Liver (tissue), 9 donors: Measurements from ENCODE around the gene IRX6. TPM values are rescaled to one million over a fixed set of nuclear protein-coding genes. Genes with fewer than 3 reads are reported as not detected.

Source experiments
- DNase-seq: peaks from one replicate; pipeline ENCODE4 v3.0.0-alpha.2; 2017; ENCODE audit warnings: low spot score
- H3K27ac ChIP-seq, 2 donors: one replicate each; pipeline ENCODE4 v1.7.0; 2013; ENCODE audit warnings: inconsistent platforms in 2 of 2, low read length in 2 of 2, control low read depth in 1 of 2, low read depth in 1 of 2, mild to moderate bottlenecking in 1 of 2
- H3K27me3 ChIP-seq, 4 donors: one replicate each; pipeline versions ENCODE4 v1.6.1 to v1.7.0; 2013; ENCODE audit warnings: low read length in 3 of 4, inconsistent platforms in 1 of 4, mild to moderate bottlenecking in 1 of 4, moderate library complexity in 1 of 4; ENCODE audit not compliant: control insufficient read depth in 4 of 4, insufficient read depth in 4 of 4
- H3K36me3 ChIP-seq, 4 donors: one replicate each; pipeline versions ENCODE4 v1.6.1 to v1.7.0; 2013; ENCODE audit warnings: low read length in 3 of 4, mild to moderate bottlenecking in 3 of 4, low read depth in 1 of 4, moderate library complexity in 1 of 4; ENCODE audit not compliant: control insufficient read depth in 4 of 4, insufficient read depth in 3 of 4
- H3K4me1 ChIP-seq, 4 donors: one replicate each; pipeline versions ENCODE4 v1.6.1 to v1.7.0; 2013; ENCODE audit warnings: low read length in 3 of 4, mild to moderate bottlenecking in 3 of 4, moderate library complexity in 1 of 4; ENCODE audit not compliant: control insufficient read depth in 4 of 4, insufficient read depth in 4 of 4
- H3K4me3 ChIP-seq, 3 donors: one replicate each; pipeline versions ENCODE4 v1.6.1 to v1.7.0; 2013; ENCODE audit warnings: low read length in 3 of 3, control low read depth in 1 of 3, low read depth in 1 of 3, mild to moderate bottlenecking in 1 of 3
- H3K9ac ChIP-seq, 2 donors: one replicate each; pipeline ENCODE4 v1.7.0; 2013; ENCODE audit warnings: low read length in 2 of 2, mild to moderate bottlenecking in 2 of 2, moderate library complexity in 2 of 2, control low read depth in 1 of 2, low read depth in 1 of 2
- H3K9me3 ChIP-seq, 4 donors: one replicate each; pipeline versions ENCODE4 v1.6.1 to v1.7.0; 2013; ENCODE audit warnings: low read length in 3 of 4; ENCODE audit not compliant: control insufficient read depth in 4 of 4
- EGR1 ChIP-seq, 2 donors: IDR thresholded peaks; 2 replicates each; pipeline ENCODE4 v1.6.1; 2016 to 2018; ENCODE audit warnings: antibody characterized with exemption in 2 of 2, low read depth in 2 of 2
- FOXA1 ChIP-seq: IDR thresholded peaks from 2 replicates; pipeline ENCODE4 v1.6.1; 2016; ENCODE audit warnings: antibody characterized with exemption
- FOXA2 ChIP-seq: IDR thresholded peaks from 2 replicates; pipeline ENCODE4 v1.6.1; 2016; ENCODE audit warnings: antibody characterized with exemption
- GABPA ChIP-seq, 2 donors: IDR thresholded peaks in 1 of 2; conservative IDR thresholded peaks in 1 of 2; 2 replicates each; pipeline ENCODE4 v1.6.1; 2016; ENCODE audit warnings: antibody characterized with exemption in 2 of 2, mild to moderate bottlenecking in 1 of 2, moderate library complexity in 1 of 2
- HNF4A ChIP-seq, 2 donors: conservative IDR thresholded peaks; 2 replicates each; pipeline ENCODE4 v1.6.1; 2016; ENCODE audit warnings: antibody characterized with exemption in 2 of 2, mild to moderate bottlenecking in 2 of 2
- HNF4G ChIP-seq: IDR thresholded peaks from 2 replicates; pipeline ENCODE4 v1.6.1; 2016; ENCODE audit warnings: antibody characterized with exemption
- JUND ChIP-seq, 2 donors: IDR thresholded peaks; 2 replicates each; pipeline ENCODE4 v1.6.1; 2016; ENCODE audit warnings: antibody characterized with exemption in 2 of 2
- NR2F2 ChIP-seq: IDR thresholded peaks from 2 replicates; pipeline ENCODE4 v1.6.1; 2016; ENCODE audit warnings: antibody characterized with exemption
- RAD21 ChIP-seq, 2 donors: IDR thresholded peaks; 2 replicates each; pipeline ENCODE4 v1.6.1; 2016; ENCODE audit warnings: antibody characterized with exemption in 2 of 2, mild to moderate bottlenecking in 2 of 2
- REST ChIP-seq: IDR thresholded peaks from 2 replicates; pipeline ENCODE4 v1.6.1; 2016; ENCODE audit warnings: antibody characterized with exemption, mild to moderate bottlenecking
- RXRA ChIP-seq, 2 donors: IDR thresholded peaks; 2 replicates each; pipeline ENCODE4 v1.6.1; 2017 to 2018; ENCODE audit warnings: antibody characterized with exemption in 2 of 2, mild to moderate bottlenecking in 1 of 2
- SP1 ChIP-seq: IDR thresholded peaks from 2 replicates; pipeline ENCODE4 v1.6.1; 2018; ENCODE audit warnings: antibody characterized with exemption, mild to moderate bottlenecking
- TAF1 ChIP-seq: conservative IDR thresholded peaks from 2 replicates; pipeline ENCODE4 v1.6.1; 2016; ENCODE audit warnings: antibody characterized with exemption, mild to moderate bottlenecking
- YY1 ChIP-seq: IDR thresholded peaks from 2 replicates; pipeline ENCODE4 v1.6.1; 2016; ENCODE audit warnings: antibody characterized with exemption, mild to moderate bottlenecking
- WGBS: extraction: QIAGEN DNeasy Blood & Tissue Kit; methylation state at CpG from one replicate; pipeline ENCODE4 v1.1.7; 2013; 5-methylcytosine and 5-hydroxymethylcytosine counted together
- polyA plus RNA-seq, 2 donors: library from polyadenylated mRNA; stranded (reverse) in 1 of 2; unstranded in 1 of 2; fragments of 200-250 nt in 1 of 2; fragments of >200 nt in 1 of 2; fragmentation: Nextera tagmentation in 1 of 2; extraction: Ambion mirVana in 1 of 2; gene quantifications; one replicate each; pipeline versions ENCODE4 v1.2.1 to v1.2.3, GENCODE V29; 2013 to 2015
- total RNA-seq, 2 donors: library from RNA; depleted of rRNA; stranded (reverse); fragments of >200 nt; gene quantifications; one replicate each; pipeline ENCODE4 v1.2.3, GENCODE V29; 2014
- TF ChIP-seq, protein P1 (sequence below): IDR thresholded peaks from 2 replicates; pipeline ENCODE4 v1.6.1; 2016; ENCODE audit warnings: antibody characterized with exemption
- TF ChIP-seq, protein P2 (sequence below): IDR thresholded peaks from 2 replicates; pipeline ENCODE4 v1.6.1; 2016; ENCODE audit warnings: antibody characterized with exemption
- TF ChIP-seq, protein P3 (sequence below): IDR thresholded peaks from 2 replicates; pipeline ENCODE4 v1.6.1; 2016; ENCODE audit warnings: antibody characterized with exemption
- TF ChIP-seq, protein P4 (sequence below): fragments of 150-350 bp; IDR thresholded peaks from 2 replicates; pipeline ENCODE4 v1.5.1; 2017; ENCODE audit warnings: improper control_type of control experiment, low read depth, low read length; ENCODE audit not compliant: missing input control
- donor health status: healthy.
- donor health status: healthy.
- donor health status: healthy.
- donor health status: healthy.
- donor health status: healthy.

The IRX6 gene
- total and polyA plus RNA-seq, 4 donors: not detected

DNA sequence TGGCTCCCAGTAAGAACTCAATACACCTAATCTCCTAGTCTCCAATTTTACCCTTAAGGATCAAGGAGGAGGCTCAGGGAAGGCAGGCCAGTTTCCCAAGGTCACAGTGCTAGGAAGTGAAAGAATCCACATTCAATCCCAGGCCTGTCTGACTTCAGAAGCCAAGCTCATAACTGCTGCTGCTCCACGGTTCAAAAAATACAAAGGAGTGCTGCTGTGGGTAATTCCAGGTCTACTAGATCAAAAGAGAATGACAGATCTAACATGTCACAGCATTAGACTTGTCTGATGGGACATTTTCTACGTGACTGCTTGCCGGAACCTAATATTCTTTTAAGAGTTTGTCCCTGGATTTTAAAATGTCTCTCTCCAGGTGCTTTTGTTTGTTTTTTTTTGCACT lies 48.8 kb upstream of the IRX6 start:
- no peaks in the 10 kb centered on the region for H3K4me1 ChIP-seq
- no peak for DNase-seq
- no peaks in the 10 kb centered on the region for H3K9me3 ChIP-seq
- H3K4me3 ChIP-seq: no peak overlapping the region
- H3K36me3 ChIP-seq: no peaks in the 10 kb centered on the region
- peaks cover 0 to 2% (median 0%) of the 10 kb centered on the region in 4 donors for H3K27me3 ChIP-seq
- no peak overlapping the region for H3K9ac ChIP-seq
- 84% methylated on average over 3 of the region's 3 CpGs for WGBS
- H3K27ac ChIP-seq: no peak overlapping the region
- no peak for TF ChIP-seq NR2F2
- no peak for TF ChIP-seq GABPA (IDR thresholded peaks at IDR 0.05 in 1 of 2, conservative IDR thresholded peaks at IDR 0.05 in 1 of 2)
- TF ChIP-seq, protein P1, sequence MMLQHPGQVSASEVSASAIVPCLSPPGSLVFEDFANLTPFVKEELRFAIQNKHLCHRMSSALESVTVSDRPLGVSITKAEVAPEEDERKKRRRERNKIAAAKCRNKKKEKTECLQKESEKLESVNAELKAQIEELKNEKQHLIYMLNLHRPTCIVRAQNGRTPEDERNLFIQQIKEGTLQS: no peak
- TF ChIP-seq, protein P2, sequence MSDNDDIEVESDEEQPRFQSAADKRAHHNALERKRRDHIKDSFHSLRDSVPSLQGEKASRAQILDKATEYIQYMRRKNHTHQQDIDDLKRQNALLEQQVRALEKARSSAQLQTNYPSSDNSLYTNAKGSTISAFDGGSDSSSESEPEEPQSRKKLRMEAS: no peak
- TF ChIP-seq RAD21 (IDR thresholded peaks at IDR 0.05): no peak
- no peak for TF ChIP-seq FOXA1
- TF ChIP-seq HNF4G: no peak
- TF ChIP-seq TAF1: no peak
- TF ChIP-seq HNF4A (conservative IDR thresholded peaks at IDR 0.05): no peak
- TF ChIP-seq, protein P3, sequence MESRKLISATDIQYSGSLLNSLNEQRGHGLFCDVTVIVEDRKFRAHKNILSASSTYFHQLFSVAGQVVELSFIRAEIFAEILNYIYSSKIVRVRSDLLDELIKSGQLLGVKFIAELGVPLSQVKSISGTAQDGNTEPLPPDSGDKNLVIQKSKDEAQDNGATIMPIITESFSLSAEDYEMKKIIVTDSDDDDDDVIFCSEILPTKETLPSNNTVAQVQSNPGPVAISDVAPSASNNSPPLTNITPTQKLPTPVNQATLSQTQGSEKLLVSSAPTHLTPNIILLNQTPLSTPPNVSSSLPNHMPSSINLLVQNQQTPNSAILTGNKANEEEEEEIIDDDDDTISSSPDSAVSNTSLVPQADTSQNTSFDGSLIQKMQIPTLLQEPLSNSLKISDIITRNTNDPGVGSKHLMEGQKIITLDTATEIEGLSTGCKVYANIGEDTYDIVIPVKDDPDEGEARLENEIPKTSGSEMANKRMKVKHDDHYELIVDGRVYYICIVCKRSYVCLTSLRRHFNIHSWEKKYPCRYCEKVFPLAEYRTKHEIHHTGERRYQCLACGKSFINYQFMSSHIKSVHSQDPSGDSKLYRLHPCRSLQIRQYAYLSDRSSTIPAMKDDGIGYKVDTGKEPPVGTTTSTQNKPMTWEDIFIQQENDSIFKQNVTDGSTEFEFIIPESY: no peak
- TF ChIP-seq FOXA2: no peak
- no peak for TF ChIP-seq RXRA (IDR thresholded peaks at IDR 0.05)
- TF ChIP-seq JUND (IDR thresholded peaks at IDR 0.05): no peak
- TF ChIP-seq, protein P4, sequence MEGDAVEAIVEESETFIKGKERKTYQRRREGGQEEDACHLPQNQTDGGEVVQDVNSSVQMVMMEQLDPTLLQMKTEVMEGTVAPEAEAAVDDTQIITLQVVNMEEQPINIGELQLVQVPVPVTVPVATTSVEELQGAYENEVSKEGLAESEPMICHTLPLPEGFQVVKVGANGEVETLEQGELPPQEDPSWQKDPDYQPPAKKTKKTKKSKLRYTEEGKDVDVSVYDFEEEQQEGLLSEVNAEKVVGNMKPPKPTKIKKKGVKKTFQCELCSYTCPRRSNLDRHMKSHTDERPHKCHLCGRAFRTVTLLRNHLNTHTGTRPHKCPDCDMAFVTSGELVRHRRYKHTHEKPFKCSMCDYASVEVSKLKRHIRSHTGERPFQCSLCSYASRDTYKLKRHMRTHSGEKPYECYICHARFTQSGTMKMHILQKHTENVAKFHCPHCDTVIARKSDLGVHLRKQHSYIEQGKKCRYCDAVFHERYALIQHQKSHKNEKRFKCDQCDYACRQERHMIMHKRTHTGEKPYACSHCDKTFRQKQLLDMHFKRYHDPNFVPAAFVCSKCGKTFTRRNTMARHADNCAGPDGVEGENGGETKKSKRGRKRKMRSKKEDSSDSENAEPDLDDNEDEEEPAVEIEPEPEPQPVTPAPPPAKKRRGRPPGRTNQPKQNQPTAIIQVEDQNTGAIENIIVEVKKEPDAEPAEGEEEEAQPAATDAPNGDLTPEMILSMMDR: no peak
- no peak for TF ChIP-seq YY1
- TF ChIP-seq EGR1 (IDR thresholded peaks at IDR 0.05; ENCODE audit: low read depth in 2 of 2): no peak
- TF ChIP-seq REST: no peak
- TF ChIP-seq SP1: no peak
